SK-N-SH treated with all-trans-retinoic acid at 6 μM for 48 hours (cell line): ENCODE results near the gene PRKAG1.
A peak's percentile ranks its signal among the peaks of the same experiment; 100 is the strongest.

Experiments used
- ATAC-seq: fragments of 200-7000 bp; cut with Tn5 transposase; 3 replicates; pipeline ENCODE4 v1.9.1; 2020; ENCODE audit warnings: mild to moderate bottlenecking, moderate library complexity
- ARNTL ChIP-seq: fragments of 450-650 bp; formaldehyde crosslinking; IDR thresholded peaks from 2 replicates; pipeline ENCODE4 v1.5.0; 2020; ENCODE audit warnings: low read depth, mild to moderate bottlenecking, moderate library complexity, borderline replicate concordance
- BACH2 ChIP-seq: fragments of 250-450 bp; sonication (Bioruptor Pico); IDR thresholded peaks from 2 replicates; pipeline ENCODE4 v1.9.0; 2021; ENCODE audit warnings: mild to moderate bottlenecking, borderline replicate concordance
- CREB5 ChIP-seq: fragments of 250-450 bp; sonication (Bioruptor Pico); IDR thresholded peaks from 2 replicates; pipeline ENCODE4 v1.5.1; 2020; ENCODE audit warnings: low read depth, mild to moderate bottlenecking, moderate library complexity
- CSDC2 ChIP-seq: fragments of 250-450 bp; sonication (Bioruptor Pico); IDR thresholded peaks from 2 replicates; pipeline ENCODE4 v1.5.0; 2020; ENCODE audit warnings: mild to moderate bottlenecking, moderate library complexity
- ESRRG ChIP-seq: fragments of 250-450 bp; sonication (Bioruptor Pico); IDR thresholded peaks from 2 replicates; pipeline ENCODE4 v1.6.1; 2021; ENCODE audit warnings: mild to moderate bottlenecking
- GLIS3 ChIP-seq: fragments of 250-450 bp; sonication (Bioruptor Pico); IDR thresholded peaks from 2 replicates; pipeline ENCODE4 v1.5.0; 2020; ENCODE audit warnings: mild to moderate bottlenecking, moderate library complexity
- ISL1 ChIP-seq: fragments of 250-450 bp; sonication (Bioruptor Pico); IDR thresholded peaks from 2 replicates; pipeline ENCODE4 v2.1.2; 2022; ENCODE audit warnings: mild to moderate bottlenecking, moderate library complexity
- OSR1 ChIP-seq: fragments of 250-450 bp; sonication (Bioruptor Pico); IDR thresholded peaks from 2 replicates; pipeline ENCODE4 v1.8.0; 2022; ENCODE audit warnings: moderate library complexity, mild to moderate bottlenecking, inconsistent platforms
- PATZ1 ChIP-seq: fragments of 250-450 bp; sonication (Bioruptor Pico); IDR thresholded peaks from 2 replicates; pipeline ENCODE4 v1.8.0; 2020; ENCODE audit warnings: mild to moderate bottlenecking, moderate library complexity, borderline replicate concordance
- PPARA ChIP-seq: fragments of 250-450 bp; sonication (Bioruptor Pico); IDR thresholded peaks from 2 replicates; pipeline ENCODE4 v1.5.0; 2020; ENCODE audit warnings: mild to moderate bottlenecking, borderline replicate concordance
- RARB ChIP-seq: fragments of 250-450 bp; sonication (Bioruptor Pico); IDR thresholded peaks from 2 replicates; pipeline ENCODE4 v1.8.0; 2021; ENCODE audit warnings: mild to moderate bottlenecking, moderate library complexity
- SNAI2 ChIP-seq: fragments of 250-450 bp; sonication (Bioruptor Pico); IDR thresholded peaks from 2 replicates; pipeline ENCODE4 v1.5.0; 2020; ENCODE audit warnings: mild to moderate bottlenecking, moderate library complexity
- TOX ChIP-seq: fragments of 250-450 bp; sonication (Bioruptor Pico); IDR thresholded peaks from 2 replicates; pipeline ENCODE4 v1.8.0; 2021; ENCODE audit warnings: mild to moderate bottlenecking, moderate library complexity, borderline replicate concordance
- ZC3H10 ChIP-seq: fragments of 250-450 bp; sonication (Bioruptor Pico); IDR thresholded peaks from 2 replicates; pipeline ENCODE4 v1.5.1; 2021; ENCODE audit warnings: mild to moderate bottlenecking, moderate library complexity
- ZFP3 ChIP-seq: fragments of 250-450 bp; sonication (Bioruptor Pico); IDR thresholded peaks from 2 replicates; pipeline ENCODE4 v1.5.0; 2020; ENCODE audit warnings: mild to moderate bottlenecking, moderate library complexity
- ZFP30 ChIP-seq: fragments of 450-650 bp; formaldehyde crosslinking; IDR thresholded peaks from 2 replicates; pipeline ENCODE4 v1.5.0; 2022; ENCODE audit warnings: mild to moderate bottlenecking, moderate library complexity
- ZNF565 ChIP-seq: fragments of 450-650 bp; formaldehyde crosslinking; conservative IDR thresholded peaks from 2 replicates; pipeline ENCODE4 v1.5.0; 2020; ENCODE audit warnings: low read depth, mild to moderate bottlenecking, moderate library complexity
- ZNF70 ChIP-seq: fragments of 450-650 bp; formaldehyde crosslinking; IDR thresholded peaks from 2 replicates; pipeline ENCODE4 v1.5.0; 2020; ENCODE audit warnings: mild to moderate bottlenecking, moderate library complexity
- ZNF8 ChIP-seq: fragments of 450-650 bp; formaldehyde crosslinking; IDR thresholded peaks from 2 replicates; pipeline ENCODE4 v1.5.0; 2020; ENCODE audit warnings: mild to moderate bottlenecking, moderate library complexity
- TF ChIP-seq, protein P1 (sequence below): fragments of 250-450 bp; sonication (Bioruptor Pico); IDR thresholded peaks from 2 replicates; pipeline ENCODE4 v1.5.0; 2020; ENCODE audit warnings: mild to moderate bottlenecking, moderate library complexity
- TF ChIP-seq, protein P2 (sequence below): fragments of 250-450 bp; sonication (Bioruptor Pico); IDR thresholded peaks from 2 replicates; pipeline ENCODE4 v1.5.1; 2021; ENCODE audit warnings: mild to moderate bottlenecking, moderate library complexity
- TF ChIP-seq, protein P3 (sequence below): fragments of 250-450 bp; sonication (Bioruptor Pico); IDR thresholded peaks from 2 replicates; pipeline ENCODE4 v1.8.0; 2021; ENCODE audit warnings: low read depth, mild to moderate bottlenecking, moderate library complexity, borderline replicate concordance

The PRKAG1 gene

GRCh38 chr12:49000346-49000745, 18.2 kb downstream of the PRKAG1 start:
- no peak for ATAC-seq
- TF ChIP-seq ZC3H10 (no peak), BACH2 (CRISPR knock-in tag) (no peak), RARB (CRISPR knock-in tag) (no peak), GLIS3 (CRISPR knock-in tag) (no peak), SNAI2 (CRISPR knock-in tag) (no peak), CSDC2 (CRISPR knock-in tag) (no peak), ISL1 (CRISPR knock-in tag) (no peak), PPARA (CRISPR knock-in tag) (no peak), ZNF70 (CRISPR knock-in tag) (no peak), PATZ1 (CRISPR knock-in tag) (no peak), ZNF8 (CRISPR knock-in tag) (no peak), ARNTL (CRISPR knock-in tag) (no peak), TOX (no peak), ZFP30 (CRISPR knock-in tag) (no peak)
- TF ChIP-seq, protein P1, sequence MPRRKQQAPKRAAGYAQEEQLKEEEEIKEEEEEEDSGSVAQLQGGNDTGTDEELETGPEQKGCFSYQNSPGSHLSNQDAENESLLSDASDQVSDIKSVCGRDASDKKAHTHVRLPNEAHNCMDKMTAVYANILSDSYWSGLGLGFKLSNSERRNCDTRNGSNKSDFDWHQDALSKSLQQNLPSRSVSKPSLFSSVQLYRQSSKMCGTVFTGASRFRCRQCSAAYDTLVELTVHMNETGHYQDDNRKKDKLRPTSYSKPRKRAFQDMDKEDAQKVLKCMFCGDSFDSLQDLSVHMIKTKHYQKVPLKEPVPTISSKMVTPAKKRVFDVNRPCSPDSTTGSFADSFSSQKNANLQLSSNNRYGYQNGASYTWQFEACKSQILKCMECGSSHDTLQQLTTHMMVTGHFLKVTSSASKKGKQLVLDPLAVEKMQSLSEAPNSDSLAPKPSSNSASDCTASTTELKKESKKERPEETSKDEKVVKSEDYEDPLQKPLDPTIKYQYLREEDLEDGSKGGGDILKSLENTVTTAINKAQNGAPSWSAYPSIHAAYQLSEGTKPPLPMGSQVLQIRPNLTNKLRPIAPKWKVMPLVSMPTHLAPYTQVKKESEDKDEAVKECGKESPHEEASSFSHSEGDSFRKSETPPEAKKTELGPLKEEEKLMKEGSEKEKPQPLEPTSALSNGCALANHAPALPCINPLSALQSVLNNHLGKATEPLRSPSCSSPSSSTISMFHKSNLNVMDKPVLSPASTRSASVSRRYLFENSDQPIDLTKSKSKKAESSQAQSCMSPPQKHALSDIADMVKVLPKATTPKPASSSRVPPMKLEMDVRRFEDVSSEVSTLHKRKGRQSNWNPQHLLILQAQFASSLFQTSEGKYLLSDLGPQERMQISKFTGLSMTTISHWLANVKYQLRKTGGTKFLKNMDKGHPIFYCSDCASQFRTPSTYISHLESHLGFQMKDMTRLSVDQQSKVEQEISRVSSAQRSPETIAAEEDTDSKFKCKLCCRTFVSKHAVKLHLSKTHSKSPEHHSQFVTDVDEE (CRISPR knock-in tag): no peak

GRCh38 chr12:48999371-49000131, 19.0 kb downstream of the PRKAG1 start, which contains the start of gene DDN:
DDN (minus strand) TSS chr12:48999375; CDS start chr12:48999287, 88 bp downstream.
- peak; percentile 60 for ATAC-seq

More at GRCh38 chr12:48999371-49000131, 19.0 kb downstream of the PRKAG1 start, which contains the start of gene DDN:
- TF ChIP-seq CSDC2 (CRISPR knock-in tag) (no peak), ZFP3 (CRISPR knock-in tag) (no peak), OSR1 (CRISPR knock-in tag) (no peak), ARNTL (CRISPR knock-in tag) (no peak), RARB (CRISPR knock-in tag) (no peak), GLIS3 (CRISPR knock-in tag) (no peak), ZNF70 (CRISPR knock-in tag) (no peak), ZFP30 (CRISPR knock-in tag) (no peak), ZNF565 (CRISPR knock-in tag) (no peak), CREB5 (CRISPR knock-in tag) (no peak), ZC3H10 (no peak), BACH2 (CRISPR knock-in tag) (no peak), ISL1 (CRISPR knock-in tag) (no peak), ESRRG (no peak)
- TF ChIP-seq, protein P2, sequence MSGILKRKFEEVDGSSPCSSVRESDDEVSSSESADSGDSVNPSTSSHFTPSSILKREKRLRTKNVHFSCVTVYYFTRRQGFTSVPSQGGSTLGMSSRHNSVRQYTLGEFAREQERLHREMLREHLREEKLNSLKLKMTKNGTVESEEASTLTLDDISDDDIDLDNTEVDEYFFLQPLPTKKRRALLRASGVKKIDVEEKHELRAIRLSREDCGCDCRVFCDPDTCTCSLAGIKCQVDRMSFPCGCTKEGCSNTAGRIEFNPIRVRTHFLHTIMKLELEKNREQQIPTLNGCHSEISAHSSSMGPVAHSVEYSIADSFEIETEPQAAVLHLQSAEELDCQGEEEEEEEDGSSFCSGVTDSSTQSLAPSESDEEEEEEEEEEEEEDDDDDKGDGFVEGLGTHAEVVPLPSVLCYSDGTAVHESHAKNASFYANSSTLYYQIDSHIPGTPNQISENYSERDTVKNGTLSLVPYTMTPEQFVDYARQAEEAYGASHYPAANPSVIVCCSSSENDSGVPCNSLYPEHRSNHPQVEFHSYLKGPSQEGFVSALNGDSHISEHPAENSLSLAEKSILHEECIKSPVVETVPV (CRISPR knock-in tag): no peak
- TF ChIP-seq, protein P3, sequence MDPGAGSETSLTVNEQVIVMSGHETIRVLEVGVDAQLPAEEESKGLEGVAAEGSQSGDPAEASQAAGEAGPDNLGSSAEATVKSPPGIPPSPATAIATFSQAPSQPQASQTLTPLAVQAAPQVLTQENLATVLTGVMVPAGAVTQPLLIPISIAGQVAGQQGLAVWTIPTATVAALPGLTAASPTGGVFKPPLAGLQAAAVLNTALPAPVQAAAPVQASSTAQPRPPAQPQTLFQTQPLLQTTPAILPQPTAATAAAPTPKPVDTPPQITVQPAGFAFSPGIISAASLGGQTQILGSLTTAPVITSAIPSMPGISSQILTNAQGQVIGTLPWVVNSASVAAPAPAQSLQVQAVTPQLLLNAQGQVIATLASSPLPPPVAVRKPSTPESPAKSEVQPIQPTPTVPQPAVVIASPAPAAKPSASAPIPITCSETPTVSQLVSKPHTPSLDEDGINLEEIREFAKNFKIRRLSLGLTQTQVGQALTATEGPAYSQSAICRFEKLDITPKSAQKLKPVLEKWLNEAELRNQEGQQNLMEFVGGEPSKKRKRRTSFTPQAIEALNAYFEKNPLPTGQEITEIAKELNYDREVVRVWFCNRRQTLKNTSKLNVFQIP (CRISPR knock-in tag): no peak
